Suppressor macrophage (primary cell): Measurements from ENCODE around the gene SLIT3.

Experiments used
- DNase-seq, 4 experiments: peaks; one replicate each; pipeline ENCODE4 v3.0.0-alpha.2; 2020 to 2022

SLIT3 gene

GRCh38 chr5:168784454-168784853 is 516.5 kb downstream of the SLIT3 start:
- peak; percentile 25 to 53 (median 40) for DNase-seq

- no peak for DNase-seq
Measured at GRCh38 chr5:168781941-168782571, 518.9 kb downstream of the SLIT3 start.

- DNase-seq, result no peak
Measured at GRCh38 chr5:168780888-168781287, 520.1 kb downstream of the SLIT3 start.

- no peak for DNase-seq
Measured at GRCh38 chr5:168779333-168779732, 521.6 kb downstream of the SLIT3 start.

GRCh38 chr5:168778536-168778935 is 522.4 kb downstream of the SLIT3 start:
- DNase-seq, result no peak

GRCh38 chr5:168777651-168778050 is 523.3 kb downstream of the SLIT3 start:
- DNase-seq, result no peak

GRCh38 chr5:168776070-168776469 is 524.9 kb downstream of the SLIT3 start:
- no peak for DNase-seq

DNA sequence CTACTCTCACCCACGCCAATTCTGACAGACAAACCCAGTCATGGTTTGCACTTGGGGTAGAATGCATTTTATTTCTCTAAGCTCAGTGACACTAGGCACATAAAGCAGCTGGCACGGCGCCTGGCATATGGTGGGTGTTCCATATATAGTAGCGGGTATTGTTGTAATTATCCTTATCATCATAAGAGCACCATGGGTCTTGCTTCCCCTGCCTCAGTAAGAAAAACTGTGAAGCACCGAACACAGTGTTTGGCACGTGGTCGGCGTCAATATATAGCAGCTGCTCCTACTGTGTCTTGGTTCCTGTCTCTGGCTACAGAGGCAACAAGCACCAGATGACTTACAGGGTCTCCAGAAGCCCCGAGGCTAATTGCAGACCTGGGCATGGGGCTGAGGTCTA is 527.7 kb downstream of the SLIT3 start:
- DNase-seq, result no peak

- no peak for DNase-seq
Measured at GRCh38 chr5:168772316-168772961, 528.5 kb downstream of the SLIT3 start.

- no peak for DNase-seq
Measured at GRCh38 chr5:168771678-168772077, 529.3 kb downstream of the SLIT3 start.

- no peak for DNase-seq
Measured at GRCh38 chr5:168770996-168771395, 529.9 kb downstream of the SLIT3 start.

DNA sequence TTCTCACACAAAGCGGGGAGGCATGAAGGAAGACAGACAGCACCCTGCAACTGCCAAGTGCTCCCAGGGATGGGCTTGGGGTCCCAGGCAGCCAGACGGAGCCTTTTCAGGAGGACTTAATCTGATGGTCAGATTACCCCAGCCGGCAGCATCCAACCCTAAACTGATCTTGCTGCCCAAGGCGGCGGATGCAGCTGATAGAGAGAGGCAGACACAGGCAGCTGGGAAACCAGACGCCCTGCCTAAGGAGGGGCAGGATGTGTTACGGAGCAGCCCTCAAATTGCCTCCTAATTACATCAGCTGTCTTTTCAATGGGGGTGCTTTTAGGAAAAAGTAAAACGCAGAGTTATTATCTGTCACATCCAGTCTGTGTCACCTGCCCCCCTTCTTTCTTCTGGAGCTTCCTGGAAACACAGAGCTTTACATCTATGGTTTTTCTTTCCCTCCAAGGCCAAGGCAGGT is 530.9 kb downstream of the SLIT3 start:
- DNase-seq, result no peak

DNA sequence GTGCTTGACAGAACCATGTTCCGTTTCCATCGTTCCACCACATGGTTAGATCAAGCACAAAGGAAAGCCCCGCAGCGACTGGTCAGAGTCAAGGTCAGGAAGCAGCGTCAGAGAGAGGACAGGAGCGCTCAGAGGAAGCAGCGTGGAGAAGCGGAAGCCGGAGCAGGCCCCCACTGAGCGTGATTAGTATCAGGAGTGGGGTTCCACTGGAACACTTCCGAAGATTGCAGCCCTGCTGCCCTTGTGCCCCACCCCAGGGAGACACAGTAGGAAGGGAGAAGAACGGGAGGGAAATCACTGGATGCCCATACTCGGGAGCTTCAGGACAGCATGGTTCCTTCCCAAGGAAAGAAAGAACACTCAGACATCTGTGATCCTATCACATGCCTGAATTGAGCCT is 532.8 kb downstream of the SLIT3 start:
- DNase-seq, result no peak

DNA sequence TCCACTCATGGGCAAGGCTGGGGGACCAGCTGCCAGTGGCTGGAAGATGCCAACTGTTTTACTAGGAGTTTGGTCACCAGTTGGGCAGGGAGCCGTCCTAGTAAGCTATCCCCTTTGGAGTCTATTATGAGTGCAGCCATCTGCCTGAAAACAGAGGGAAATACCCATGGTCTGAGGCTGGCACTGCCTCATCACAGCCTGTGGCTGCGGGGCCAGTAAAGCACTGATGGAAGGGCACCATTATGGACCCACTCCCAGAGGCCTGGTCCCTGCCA is 534.6 kb downstream of the SLIT3 start:
- no peak for DNase-seq

- no peak for DNase-seq
Measured at GRCh38 chr5:168765551-168766425, 535.2 kb downstream of the SLIT3 start.

DNA sequence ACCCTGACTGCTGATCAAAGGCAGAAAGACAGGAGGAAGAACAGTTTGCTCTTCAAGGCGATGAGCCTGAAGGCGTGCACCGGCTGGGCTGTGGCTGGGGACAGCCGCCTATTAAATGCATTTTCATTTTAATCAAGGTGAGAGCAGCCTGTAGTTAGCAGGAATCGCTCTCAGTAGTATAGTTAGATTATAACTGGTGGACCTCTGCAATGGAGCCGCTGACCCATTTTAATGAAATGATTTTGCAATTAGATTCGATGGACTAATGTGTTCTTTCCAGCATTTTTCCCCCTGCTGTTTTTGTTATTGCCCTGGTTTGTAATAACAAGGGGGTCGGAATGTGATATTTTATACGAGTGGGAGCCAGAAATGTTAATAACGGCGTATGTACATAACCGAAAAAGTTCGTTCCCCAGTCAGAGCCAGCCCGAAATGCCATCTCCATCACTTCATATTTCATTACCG is 535.8 kb downstream of the SLIT3 start:
- no peak for DNase-seq

GRCh38 chr5:168756453-168757391 is 544.2 kb downstream of the SLIT3 start:
- no peak for DNase-seq

DNA sequence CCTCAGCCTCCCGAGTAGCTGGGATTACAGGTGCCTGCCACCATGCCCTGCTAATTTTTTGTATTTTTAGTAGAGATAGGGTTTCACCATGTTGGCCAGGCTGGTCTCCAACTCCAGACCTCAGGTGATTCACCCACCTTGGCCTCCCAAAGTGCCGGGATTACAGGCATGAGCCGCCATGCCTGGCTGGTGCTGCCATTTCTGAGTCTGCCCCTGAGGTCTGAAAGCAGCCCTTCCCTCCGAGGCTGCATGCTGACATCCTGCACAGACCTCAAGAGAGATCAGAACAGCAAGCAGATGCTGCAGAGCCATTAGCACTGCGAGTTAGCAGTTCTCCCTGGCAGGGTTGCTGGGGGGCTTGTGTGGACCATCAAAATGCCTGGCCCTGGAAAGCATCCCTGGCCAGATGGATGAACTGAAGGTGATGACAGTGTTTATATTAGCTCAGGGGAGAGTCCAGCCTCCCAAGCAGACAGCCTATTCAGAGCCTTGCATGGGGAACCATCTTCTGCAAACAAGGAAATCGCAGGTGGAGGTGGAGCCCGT is 545.3 kb downstream of the SLIT3 start:
- DNase-seq, result no peak

DNA sequence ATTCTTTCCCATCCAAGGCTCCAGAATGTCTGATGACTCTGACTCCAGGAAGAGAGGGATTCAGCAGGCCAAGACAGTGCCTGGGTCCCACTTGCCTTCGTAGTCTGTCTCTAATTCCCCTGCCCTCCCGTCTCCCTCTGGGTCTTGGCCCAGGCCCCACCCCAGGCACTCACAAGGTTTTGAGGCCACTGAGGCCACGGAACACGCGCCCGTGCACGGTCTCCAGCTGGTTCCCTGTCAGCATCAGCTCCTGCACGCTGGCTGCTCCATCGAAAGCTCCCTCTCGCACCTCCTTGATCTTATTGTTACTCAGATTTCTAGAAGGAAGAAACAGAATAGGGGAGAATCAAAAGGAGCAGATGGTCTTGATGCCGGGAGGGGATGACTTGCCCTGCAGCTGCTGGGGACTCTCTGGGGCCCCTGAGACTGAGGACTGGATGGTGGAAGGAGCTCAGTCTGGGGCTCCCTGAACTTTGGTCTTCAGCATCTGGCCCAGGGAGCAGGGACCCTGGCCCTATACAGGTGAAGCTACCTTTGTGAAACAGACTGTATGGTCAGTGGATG is 547.2 kb downstream of the SLIT3 start:
- DNase-seq, result no peak

GRCh38 chr5:168752416-168753190 is 548.3 kb downstream of the SLIT3 start:
- no peak for DNase-seq

GRCh38 chr5:168752012-168752411 is 548.9 kb downstream of the SLIT3 start:
- peak in 1 of 4 experiments; percentile 6 for DNase-seq
